Measurements from ENCODE around the gene CD53. TPM values are rescaled to one million over a fixed set of nuclear protein-coding genes. Genes with fewer than 3 reads are reported as not detected.

Gene CD53
- total RNA-seq, 1 experiment from 2014 or later, result 0.96 TPM

DNA sequence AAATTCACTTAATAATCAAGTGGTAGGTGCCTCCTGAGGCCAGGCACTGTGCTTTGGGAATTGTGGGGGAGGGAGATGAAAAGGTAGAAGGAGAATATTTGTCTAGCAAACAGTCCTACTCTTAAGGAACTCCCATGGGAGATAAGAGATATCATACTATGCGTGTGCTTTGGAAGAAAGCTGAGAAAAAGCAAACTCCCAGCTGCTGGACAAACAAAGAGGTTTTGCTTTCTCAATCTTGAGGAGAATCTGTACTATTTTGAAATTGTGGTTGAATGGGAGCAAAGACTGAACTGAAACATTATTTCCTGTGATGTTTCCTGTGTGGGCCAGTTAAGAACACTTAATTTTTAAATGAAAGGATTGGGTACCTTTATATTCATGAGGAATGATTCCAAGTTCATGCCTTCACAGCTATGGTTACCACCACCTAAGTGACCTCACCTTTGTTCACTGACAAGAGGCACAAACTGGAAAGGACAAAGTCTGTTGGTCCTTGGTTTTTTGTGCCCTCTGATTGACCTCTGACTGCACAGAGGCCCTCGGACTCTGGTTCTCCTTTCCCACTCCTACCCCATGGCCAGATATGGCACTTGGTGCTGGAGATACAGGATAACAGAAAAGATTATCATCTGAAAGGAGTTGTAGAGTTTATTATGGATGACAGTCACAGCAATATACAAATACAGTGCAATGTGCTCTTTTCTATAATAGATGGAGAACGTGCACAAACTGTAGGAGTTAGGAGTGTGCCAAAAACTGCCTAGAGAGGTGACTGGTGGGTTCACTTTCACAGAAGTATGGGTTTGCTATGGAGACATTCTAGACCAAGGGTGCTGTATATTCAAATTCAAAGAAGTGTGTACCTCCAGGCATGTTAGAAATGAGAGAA lies 1.6 kb downstream of the CD53 start:
- CTCF ChIA-PET, result no interaction called here
- H3K79me2 ChIP-seq (ENCODE audit: insufficient read depth, low read length), result no peaks in the 10 kb centered on the region
- no peaks in the 10 kb centered on the region for H3K4me1 ChIP-seq (ENCODE audit: control insufficient read depth in 1 of 2, insufficient read depth in 2 of 2, low read length in 2 of 2)
- POLR2A ChIA-PET, result no interaction called here
- no peak for TF ChIP-seq CBX3 (IDR thresholded peaks at IDR 0.05; ENCODE audit: low read depth)
- no peak for TF ChIP-seq SP1 (IDR thresholded peaks at IDR 0.05; ENCODE audit: low read depth)
- TF ChIP-seq CEBPB (IDR thresholded peaks at IDR 0.05; ENCODE audit: low read depth), result no peak
- TF ChIP-seq EZH2 (IDR thresholded peaks at IDR 0.05), result no peak
- no peak for TF ChIP-seq SIN3A (IDR thresholded peaks at IDR 0.05; ENCODE audit: low read depth)
- TF ChIP-seq SRF (IDR thresholded peaks at IDR 0.05; ENCODE audit: low read depth), result no peak
- no peak for TF ChIP-seq EZH2phosphoT487 (IDR thresholded peaks at IDR 0.05; ENCODE audit: borderline replicate concordance)
- TF ChIP-seq CTCF (IDR thresholded peaks at IDR 0.05 in 2 of 3, conservative IDR thresholded peaks at IDR 0.05 in 1 of 3; ENCODE audit: borderline replicate concordance in 1 of 3, insufficient read depth in 1 of 3, low read depth in 2 of 3, low read length in 2 of 3), result no peak
- TF ChIP-seq POLR2A (IDR thresholded peaks at IDR 0.05; ENCODE audit: borderline replicate concordance, extremely low read depth, insufficient read depth, insufficient read length), result no peak
- TF ChIP-seq, protein P1, sequence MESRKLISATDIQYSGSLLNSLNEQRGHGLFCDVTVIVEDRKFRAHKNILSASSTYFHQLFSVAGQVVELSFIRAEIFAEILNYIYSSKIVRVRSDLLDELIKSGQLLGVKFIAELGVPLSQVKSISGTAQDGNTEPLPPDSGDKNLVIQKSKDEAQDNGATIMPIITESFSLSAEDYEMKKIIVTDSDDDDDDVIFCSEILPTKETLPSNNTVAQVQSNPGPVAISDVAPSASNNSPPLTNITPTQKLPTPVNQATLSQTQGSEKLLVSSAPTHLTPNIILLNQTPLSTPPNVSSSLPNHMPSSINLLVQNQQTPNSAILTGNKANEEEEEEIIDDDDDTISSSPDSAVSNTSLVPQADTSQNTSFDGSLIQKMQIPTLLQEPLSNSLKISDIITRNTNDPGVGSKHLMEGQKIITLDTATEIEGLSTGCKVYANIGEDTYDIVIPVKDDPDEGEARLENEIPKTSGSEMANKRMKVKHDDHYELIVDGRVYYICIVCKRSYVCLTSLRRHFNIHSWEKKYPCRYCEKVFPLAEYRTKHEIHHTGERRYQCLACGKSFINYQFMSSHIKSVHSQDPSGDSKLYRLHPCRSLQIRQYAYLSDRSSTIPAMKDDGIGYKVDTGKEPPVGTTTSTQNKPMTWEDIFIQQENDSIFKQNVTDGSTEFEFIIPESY (IDR thresholded peaks at IDR 0.05; ENCODE audit: extremely low read depth, insufficient replicate concordance, low read length), result no peak
- TF ChIP-seq, protein P2, sequence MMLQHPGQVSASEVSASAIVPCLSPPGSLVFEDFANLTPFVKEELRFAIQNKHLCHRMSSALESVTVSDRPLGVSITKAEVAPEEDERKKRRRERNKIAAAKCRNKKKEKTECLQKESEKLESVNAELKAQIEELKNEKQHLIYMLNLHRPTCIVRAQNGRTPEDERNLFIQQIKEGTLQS (IDR thresholded peaks at IDR 0.05), result no peak
- TF ChIP-seq, protein P3, sequence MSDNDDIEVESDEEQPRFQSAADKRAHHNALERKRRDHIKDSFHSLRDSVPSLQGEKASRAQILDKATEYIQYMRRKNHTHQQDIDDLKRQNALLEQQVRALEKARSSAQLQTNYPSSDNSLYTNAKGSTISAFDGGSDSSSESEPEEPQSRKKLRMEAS (IDR thresholded peaks at IDR 0.05), result no peak
- no peak for TF ChIP-seq YY1 (IDR thresholded peaks at IDR 0.05; ENCODE audit: extremely low read depth, insufficient replicate concordance, low read depth, low read length)
- no TSS peak for BruUV-seq (replicated peaks)
- no peak overlapping the region for H3K9ac ChIP-seq (ENCODE audit: low read length)
- no peak overlapping the region for H3K27ac ChIP-seq (ENCODE audit: low read depth, low read length)
- H3K4me3 ChIP-seq (replicated peaks in 1 of 2; ENCODE audit: low read depth in 1 of 2, low read length in 2 of 2), result no peak overlapping the region
- no peaks in the 10 kb centered on the region for H4K20me1 ChIP-seq (ENCODE audit: insufficient read depth)
- H3K4me2 ChIP-seq (ENCODE audit: low read length), result no peak overlapping the region
- no peak overlapping the region for H2AFZ ChIP-seq (ENCODE audit: low read depth, low read length, poor library complexity, severe bottlenecking)
- peaks cover 4% of the 10 kb centered on the region; the same call in 1 of the 2 replicates for H3K27me3 ChIP-seq (ENCODE audit: insufficient read depth, low read length)
- H3K9me2 ChIP-seq (ENCODE audit: insufficient read depth), result no peaks in the 10 kb centered on the region
- RAD21 ChIA-PET (ENCODE audit: low non-redundant PET in 1 of 2, low total read pairs in 2 of 2, uncharacterized antibody in 2 of 2, unreplicated experiment in 2 of 2), result no interaction called here
- no peak for DNase-seq (ENCODE audit: low read depth, low spot score)
- no peaks in the 10 kb centered on the region for H3K9me3 ChIP-seq (ENCODE audit: control insufficient read depth in 1 of 2, insufficient read depth in 1 of 2, low read depth in 1 of 2, low read length in 2 of 2)
- intact Hi-C loops (cut with micrococcal nuclease), result no loop called here
- no peaks in the 10 kb centered on the region for H3K36me3 ChIP-seq (ENCODE audit: control insufficient read depth in 1 of 2, insufficient read depth in 2 of 2, low read length in 2 of 2)
- ATAC-seq, result no peak

Measured in HCT116 (cell line).